ENCODE results near the gene HLA-C.

GRCh38 chr6:31309641-31310040 is 37.7 kb upstream of the HLA-C start:
- TF ChIP-seq JUNB (CRISPR knock-in tag; conservative IDR thresholded peaks at IDR 0.05): no peak
- TF ChIP-seq HDAC6 (IDR thresholded peaks at IDR 0.05; ENCODE audit: low read depth, low read length): no peak
- TF ChIP-seq, protein P1, sequence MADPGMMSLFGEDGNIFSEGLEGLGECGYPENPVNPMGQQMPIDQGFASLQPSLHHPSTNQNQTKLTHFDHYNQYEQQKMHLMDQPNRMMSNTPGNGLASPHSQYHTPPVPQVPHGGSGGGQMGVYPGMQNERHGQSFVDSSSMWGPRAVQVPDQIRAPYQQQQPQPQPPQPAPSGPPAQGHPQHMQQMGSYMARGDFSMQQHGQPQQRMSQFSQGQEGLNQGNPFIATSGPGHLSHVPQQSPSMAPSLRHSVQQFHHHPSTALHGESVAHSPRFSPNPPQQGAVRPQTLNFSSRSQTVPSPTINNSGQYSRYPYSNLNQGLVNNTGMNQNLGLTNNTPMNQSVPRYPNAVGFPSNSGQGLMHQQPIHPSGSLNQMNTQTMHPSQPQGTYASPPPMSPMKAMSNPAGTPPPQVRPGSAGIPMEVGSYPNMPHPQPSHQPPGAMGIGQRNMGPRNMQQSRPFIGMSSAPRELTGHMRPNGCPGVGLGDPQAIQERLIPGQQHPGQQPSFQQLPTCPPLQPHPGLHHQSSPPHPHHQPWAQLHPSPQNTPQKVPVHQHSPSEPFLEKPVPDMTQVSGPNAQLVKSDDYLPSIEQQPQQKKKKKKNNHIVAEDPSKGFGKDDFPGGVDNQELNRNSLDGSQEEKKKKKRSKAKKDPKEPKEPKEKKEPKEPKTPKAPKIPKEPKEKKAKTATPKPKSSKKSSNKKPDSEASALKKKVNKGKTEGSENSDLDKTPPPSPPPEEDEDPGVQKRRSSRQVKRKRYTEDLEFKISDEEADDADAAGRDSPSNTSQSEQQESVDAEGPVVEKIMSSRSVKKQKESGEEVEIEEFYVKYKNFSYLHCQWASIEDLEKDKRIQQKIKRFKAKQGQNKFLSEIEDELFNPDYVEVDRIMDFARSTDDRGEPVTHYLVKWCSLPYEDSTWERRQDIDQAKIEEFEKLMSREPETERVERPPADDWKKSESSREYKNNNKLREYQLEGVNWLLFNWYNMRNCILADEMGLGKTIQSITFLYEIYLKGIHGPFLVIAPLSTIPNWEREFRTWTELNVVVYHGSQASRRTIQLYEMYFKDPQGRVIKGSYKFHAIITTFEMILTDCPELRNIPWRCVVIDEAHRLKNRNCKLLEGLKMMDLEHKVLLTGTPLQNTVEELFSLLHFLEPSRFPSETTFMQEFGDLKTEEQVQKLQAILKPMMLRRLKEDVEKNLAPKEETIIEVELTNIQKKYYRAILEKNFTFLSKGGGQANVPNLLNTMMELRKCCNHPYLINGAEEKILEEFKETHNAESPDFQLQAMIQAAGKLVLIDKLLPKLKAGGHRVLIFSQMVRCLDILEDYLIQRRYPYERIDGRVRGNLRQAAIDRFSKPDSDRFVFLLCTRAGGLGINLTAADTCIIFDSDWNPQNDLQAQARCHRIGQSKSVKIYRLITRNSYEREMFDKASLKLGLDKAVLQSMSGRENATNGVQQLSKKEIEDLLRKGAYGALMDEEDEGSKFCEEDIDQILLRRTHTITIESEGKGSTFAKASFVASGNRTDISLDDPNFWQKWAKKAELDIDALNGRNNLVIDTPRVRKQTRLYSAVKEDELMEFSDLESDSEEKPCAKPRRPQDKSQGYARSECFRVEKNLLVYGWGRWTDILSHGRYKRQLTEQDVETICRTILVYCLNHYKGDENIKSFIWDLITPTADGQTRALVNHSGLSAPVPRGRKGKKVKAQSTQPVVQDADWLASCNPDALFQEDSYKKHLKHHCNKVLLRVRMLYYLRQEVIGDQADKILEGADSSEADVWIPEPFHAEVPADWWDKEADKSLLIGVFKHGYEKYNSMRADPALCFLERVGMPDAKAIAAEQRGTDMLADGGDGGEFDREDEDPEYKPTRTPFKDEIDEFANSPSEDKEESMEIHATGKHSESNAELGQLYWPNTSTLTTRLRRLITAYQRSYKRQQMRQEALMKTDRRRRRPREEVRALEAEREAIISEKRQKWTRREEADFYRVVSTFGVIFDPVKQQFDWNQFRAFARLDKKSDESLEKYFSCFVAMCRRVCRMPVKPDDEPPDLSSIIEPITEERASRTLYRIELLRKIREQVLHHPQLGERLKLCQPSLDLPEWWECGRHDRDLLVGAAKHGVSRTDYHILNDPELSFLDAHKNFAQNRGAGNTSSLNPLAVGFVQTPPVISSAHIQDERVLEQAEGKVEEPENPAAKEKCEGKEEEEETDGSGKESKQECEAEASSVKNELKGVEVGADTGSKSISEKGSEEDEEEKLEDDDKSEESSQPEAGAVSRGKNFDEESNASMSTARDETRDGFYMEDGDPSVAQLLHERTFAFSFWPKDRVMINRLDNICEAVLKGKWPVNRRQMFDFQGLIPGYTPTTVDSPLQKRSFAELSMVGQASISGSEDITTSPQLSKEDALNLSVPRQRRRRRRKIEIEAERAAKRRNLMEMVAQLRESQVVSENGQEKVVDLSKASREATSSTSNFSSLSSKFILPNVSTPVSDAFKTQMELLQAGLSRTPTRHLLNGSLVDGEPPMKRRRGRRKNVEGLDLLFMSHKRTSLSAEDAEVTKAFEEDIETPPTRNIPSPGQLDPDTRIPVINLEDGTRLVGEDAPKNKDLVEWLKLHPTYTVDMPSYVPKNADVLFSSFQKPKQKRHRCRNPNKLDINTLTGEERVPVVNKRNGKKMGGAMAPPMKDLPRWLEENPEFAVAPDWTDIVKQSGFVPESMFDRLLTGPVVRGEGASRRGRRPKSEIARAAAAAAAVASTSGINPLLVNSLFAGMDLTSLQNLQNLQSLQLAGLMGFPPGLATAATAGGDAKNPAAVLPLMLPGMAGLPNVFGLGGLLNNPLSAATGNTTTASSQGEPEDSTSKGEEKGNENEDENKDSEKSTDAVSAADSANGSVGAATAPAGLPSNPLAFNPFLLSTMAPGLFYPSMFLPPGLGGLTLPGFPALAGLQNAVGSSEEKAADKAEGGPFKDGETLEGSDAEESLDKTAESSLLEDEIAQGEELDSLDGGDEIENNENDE (IDR thresholded peaks at IDR 0.05; ENCODE audit: low read depth, low read length): no peak
- no peak for TF ChIP-seq ERF (CRISPR knock-in tag; IDR thresholded peaks at IDR 0.05)
